Fibroblast of mammary gland (primary cell): Measurements from ENCODE around the gene POFUT1.
"Not testable (repeated sequence)": the region's sequence is repeated elsewhere in the genome, so short reads cannot be mapped to it uniquely, and the experiment has no call there.

ENCODE experiments used
- DNase-seq: peaks from one replicate; pipeline ENCODE4 v3.0.0-alpha.2; 2010; ENCODE audit warnings: low read depth
- H3K4me3 ChIP-seq: 2 replicates; pipeline ENCODE4 v1.5.1; 2011; ENCODE audit warnings: low read depth, mild to moderate bottlenecking, low read length, moderate library complexity; ENCODE audit not compliant: control insufficient read depth
- CTCF ChIP-seq: conservative IDR thresholded peaks from 2 replicates; pipeline ENCODE4 v1.5.1; 2011; ENCODE audit warnings: low read depth, low read length, inconsistent platforms; ENCODE audit not compliant: control insufficient read depth, insufficient read depth

Gene POFUT1

GRCh38 chr20:32189123-32189410, 18.6 kb upstream of the POFUT1 start:
- TF ChIP-seq CTCF, result no peak
- DNase-seq, result no peak
- no peak overlapping the region for H3K4me3 ChIP-seq

- no peak for TF ChIP-seq CTCF
- peak; percentile 30 for DNase-seq
These were observed 17.7 kb upstream of the POFUT1 start for GRCh38 chr20:32189691-32190615.

GRCh38 chr20:32190616-32191415, 16.9 kb upstream of the POFUT1 start:
- peak overlapping the region; percentile 37 for H3K4me3 ChIP-seq
- peak; percentile 19 for DNase-seq
- no peak for TF ChIP-seq CTCF

More at GRCh38 chr20:32189691-32190615, 17.7 kb upstream of the POFUT1 start:
- peak overlapping the region; percentile 58 for H3K4me3 ChIP-seq

- no peak overlapping the region for H3K4me3 ChIP-seq
- TF ChIP-seq CTCF, result no peak
- DNase-seq, result no peak
These were observed 16.3 kb upstream of the POFUT1 start for GRCh38 chr20:32191422-32191821.

- TF ChIP-seq CTCF, result no peak
- no peak overlapping the region for H3K4me3 ChIP-seq
- no peak for DNase-seq
These were observed 15.8 kb upstream of the POFUT1 start for GRCh38 chr20:32191873-32192272.

GRCh38 chr20:32192698-32193097, 15.0 kb upstream of the POFUT1 start:
- no peak overlapping the region for H3K4me3 ChIP-seq
- DNase-seq, result no peak
- TF ChIP-seq CTCF, result no peak

- not testable (repeated sequence) for DNase-seq, H3K4me3 ChIP-seq
These were observed 14.3 kb upstream of the POFUT1 start for GRCh38 chr20:32193336-32193735.
